Upper lobe of left lung (tissue), 4 donors: ENCODE data around the gene WFDC12.

Source experiments
- CTCF ChIP-seq, 6 experiments: fragments of 450-650 bp in 4 of 6; fragments of 200-600 bp in 2 of 6; sonication (generic) in 2 of 6; IDR thresholded peaks; one replicate each; pipeline ENCODE4 v1.5.1; 2016 to 2019; ENCODE audit warnings: antibody characterized with exemption in 6 of 6
- EP300 ChIP-seq, 4 donors: sonication (generic); formaldehyde crosslinking; IDR thresholded peaks; one replicate each; pipeline ENCODE4 v1.5.1; 2017; ENCODE audit warnings: antibody characterized with exemption in 4 of 4, control low read depth in 2 of 4
- POLR2A ChIP-seq, 4 donors: fragments of 450-650 bp; IDR thresholded peaks; one replicate each; pipeline ENCODE4 v1.5.1; 2016 to 2017; ENCODE audit warnings: antibody characterized with exemption in 4 of 4, mild to moderate bottlenecking in 2 of 4
- POLR2AphosphoS5 ChIP-seq, 2 donors: sonication (generic); formaldehyde crosslinking; IDR thresholded peaks; one replicate each; pipeline ENCODE4 v1.5.1; 2017; ENCODE audit warnings: antibody characterized with exemption in 2 of 2

GRCh38 chr20:45094201-45094600 is 30.1 kb downstream of the WFDC12 start:
- no peak for TF ChIP-seq POLR2A (IDR thresholded peaks at IDR 0.05)
- no peak for TF ChIP-seq CTCF (IDR thresholded peaks at IDR 0.05)
- TF ChIP-seq EP300 (IDR thresholded peaks at IDR 0.05) = no peak
- TF ChIP-seq POLR2AphosphoS5 (IDR thresholded peaks at IDR 0.05) = no peak
